Vagina (tissue), 2 donors: ENCODE measurements around the gene ZBTB20.

Source experiments
- POLR2A ChIP-seq, 2 donors: fragments of 450-650 bp; IDR thresholded peaks; one replicate each; pipeline ENCODE4 v1.6.1; 2017; ENCODE audit warnings: antibody characterized with exemption in 2 of 2, mild to moderate bottlenecking in 2 of 2, moderate library complexity in 2 of 2
- POLR2AphosphoS5 ChIP-seq, 2 donors: sonication (generic); formaldehyde crosslinking; IDR thresholded peaks; one replicate each; pipeline ENCODE4 v1.9.0; 2017; ENCODE audit warnings: antibody characterized with exemption in 2 of 2, mild to moderate bottlenecking in 2 of 2, low read depth in 1 of 2; ENCODE audit not compliant: insufficient read depth in 1 of 2
- TF ChIP-seq, protein P1 (sequence below), 3 experiments: fragments of 450-650 bp in 2 of 3; fragments of 200-600 bp in 1 of 3; sonication (generic) in 1 of 3; IDR thresholded peaks; one replicate each; pipeline ENCODE4 v1.5.1; 2017 to 2019; ENCODE audit warnings: antibody characterized with exemption in 3 of 3, mild to moderate bottlenecking in 2 of 3, moderate library complexity in 2 of 3

DNA sequence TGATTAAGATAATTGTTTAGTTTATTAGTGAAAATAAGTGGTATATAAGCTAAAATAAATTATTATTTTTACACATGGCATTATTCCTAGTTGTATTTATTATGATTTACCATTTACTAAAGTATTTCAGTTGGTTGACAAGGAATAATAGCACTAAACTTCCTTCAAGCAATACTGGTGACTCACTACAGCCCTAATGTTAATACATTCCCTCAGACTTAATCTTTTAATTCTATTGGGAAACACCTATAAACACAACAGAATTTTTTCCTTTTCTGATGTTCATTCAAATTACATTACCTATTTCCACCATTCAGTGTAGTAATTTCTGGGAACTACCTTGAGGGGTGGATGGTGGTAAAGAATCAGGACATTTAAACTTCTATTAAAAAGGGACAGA lies 589.3 kb downstream of the ZBTB20 start:
- TF ChIP-seq, protein P1, sequence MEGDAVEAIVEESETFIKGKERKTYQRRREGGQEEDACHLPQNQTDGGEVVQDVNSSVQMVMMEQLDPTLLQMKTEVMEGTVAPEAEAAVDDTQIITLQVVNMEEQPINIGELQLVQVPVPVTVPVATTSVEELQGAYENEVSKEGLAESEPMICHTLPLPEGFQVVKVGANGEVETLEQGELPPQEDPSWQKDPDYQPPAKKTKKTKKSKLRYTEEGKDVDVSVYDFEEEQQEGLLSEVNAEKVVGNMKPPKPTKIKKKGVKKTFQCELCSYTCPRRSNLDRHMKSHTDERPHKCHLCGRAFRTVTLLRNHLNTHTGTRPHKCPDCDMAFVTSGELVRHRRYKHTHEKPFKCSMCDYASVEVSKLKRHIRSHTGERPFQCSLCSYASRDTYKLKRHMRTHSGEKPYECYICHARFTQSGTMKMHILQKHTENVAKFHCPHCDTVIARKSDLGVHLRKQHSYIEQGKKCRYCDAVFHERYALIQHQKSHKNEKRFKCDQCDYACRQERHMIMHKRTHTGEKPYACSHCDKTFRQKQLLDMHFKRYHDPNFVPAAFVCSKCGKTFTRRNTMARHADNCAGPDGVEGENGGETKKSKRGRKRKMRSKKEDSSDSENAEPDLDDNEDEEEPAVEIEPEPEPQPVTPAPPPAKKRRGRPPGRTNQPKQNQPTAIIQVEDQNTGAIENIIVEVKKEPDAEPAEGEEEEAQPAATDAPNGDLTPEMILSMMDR (IDR thresholded peaks at IDR 0.05), result no peak
- TF ChIP-seq POLR2A (IDR thresholded peaks at IDR 0.05), result no peak
- no peak for TF ChIP-seq POLR2AphosphoS5 (IDR thresholded peaks at IDR 0.05; ENCODE audit: insufficient read depth in 1 of 2, low read depth in 1 of 2)
